Loucy (cell line): ENCODE data around the gene MCF2L2.

Experiments
- H2AFZ ChIP-seq: fragments of 200-600 bp; sonication (generic); 2 replicates; pipeline ENCODE4 v1.6.0; 2016; ENCODE audit warnings: antibody characterized with exemption, mild to moderate bottlenecking, low read length, moderate library complexity
- H3F3A ChIP-seq: fragments of 200-600 bp; 2 replicates; pipeline ENCODE4 v1.6.0; 2016; ENCODE audit warnings: antibody characterized with exemption, low read depth, mild to moderate bottlenecking
- H3K27me3 ChIP-seq: fragments of 200-600 bp; sonication (generic); 2 replicates; pipeline ENCODE4 v1.6.1; 2014; ENCODE audit warnings: low read length, mild to moderate bottlenecking; ENCODE audit not compliant: insufficient read depth, poor library complexity, severe bottlenecking
- H3K36me3 ChIP-seq: fragments of 200-600 bp; sonication (generic); 2 replicates; pipeline ENCODE4 v1.6.1; 2016; ENCODE audit warnings: low read length; ENCODE audit not compliant: insufficient read depth
- H3K4me1 ChIP-seq: fragments of 200-600 bp; sonication (generic); 2 replicates; pipeline ENCODE4 v1.5.1; 2014; ENCODE audit warnings: low read length, mild to moderate bottlenecking; ENCODE audit not compliant: insufficient read depth, poor library complexity, severe bottlenecking
- H3K4me2 ChIP-seq: fragments of 200-600 bp; sonication (generic); 2 replicates; pipeline ENCODE4 v1.6.0; 2014; ENCODE audit warnings: antibody characterized with exemption, low read length, low read depth, mild to moderate bottlenecking; ENCODE audit not compliant: poor library complexity, severe bottlenecking
- H3K4me3 ChIP-seq: fragments of 200-600 bp; sonication (generic); 2 replicates; pipeline ENCODE4 v1.5.1; 2014; ENCODE audit warnings: low read length, mild to moderate bottlenecking, mixed read lengths; ENCODE audit not compliant: poor library complexity, severe bottlenecking
- H3K79me2 ChIP-seq: fragments of 200-600 bp; sonication (generic); 2 replicates; pipeline ENCODE4 v1.6.1; 2014; ENCODE audit warnings: low read length; ENCODE audit not compliant: insufficient read depth
- H3K9ac ChIP-seq: fragments of 200-600 bp; sonication (generic); 2 replicates; pipeline ENCODE4 v1.6.0; 2014; ENCODE audit warnings: mild to moderate bottlenecking, low read depth, low read length, moderate library complexity; ENCODE audit not compliant: poor library complexity, severe bottlenecking
- H3K9me2 ChIP-seq: fragments of 200-600 bp; sonication (generic); replicated peaks from 2 replicates; pipeline ENCODE4 v1.6.1; 2016; ENCODE audit warnings: low read depth, low read length, mixed read lengths
- H3K9me3 ChIP-seq: fragments of 200-600 bp; sonication (generic); 2 replicates; pipeline ENCODE4 v1.6.1; 2014; ENCODE audit warnings: mild to moderate bottlenecking, antibody characterized with exemption, low read length, low read depth; ENCODE audit not compliant: insufficient read depth
- H4K20me1 ChIP-seq: fragments of 200-600 bp; sonication (generic); 2 replicates; pipeline ENCODE4 v1.6.0; 2014; ENCODE audit warnings: antibody characterized with exemption, low read length, mild to moderate bottlenecking; ENCODE audit not compliant: insufficient read depth, poor library complexity, severe bottlenecking
- EZH2phosphoT487 ChIP-seq: fragments of 200-600 bp; IDR thresholded peaks from 2 replicates; pipeline ENCODE4 v1.6.1; 2018; ENCODE audit warnings: antibody characterized with exemption, mild to moderate bottlenecking, moderate library complexity, borderline replicate concordance
- TF ChIP-seq, protein P1 (sequence below): fragments of 200-600 bp; sonication (generic); conservative IDR thresholded peaks from 2 replicates; pipeline ENCODE4 v1.5.1; 2014; ENCODE audit warnings: mild to moderate bottlenecking, antibody characterized with exemption, low read length

The MCF2L2 gene

DNA sequence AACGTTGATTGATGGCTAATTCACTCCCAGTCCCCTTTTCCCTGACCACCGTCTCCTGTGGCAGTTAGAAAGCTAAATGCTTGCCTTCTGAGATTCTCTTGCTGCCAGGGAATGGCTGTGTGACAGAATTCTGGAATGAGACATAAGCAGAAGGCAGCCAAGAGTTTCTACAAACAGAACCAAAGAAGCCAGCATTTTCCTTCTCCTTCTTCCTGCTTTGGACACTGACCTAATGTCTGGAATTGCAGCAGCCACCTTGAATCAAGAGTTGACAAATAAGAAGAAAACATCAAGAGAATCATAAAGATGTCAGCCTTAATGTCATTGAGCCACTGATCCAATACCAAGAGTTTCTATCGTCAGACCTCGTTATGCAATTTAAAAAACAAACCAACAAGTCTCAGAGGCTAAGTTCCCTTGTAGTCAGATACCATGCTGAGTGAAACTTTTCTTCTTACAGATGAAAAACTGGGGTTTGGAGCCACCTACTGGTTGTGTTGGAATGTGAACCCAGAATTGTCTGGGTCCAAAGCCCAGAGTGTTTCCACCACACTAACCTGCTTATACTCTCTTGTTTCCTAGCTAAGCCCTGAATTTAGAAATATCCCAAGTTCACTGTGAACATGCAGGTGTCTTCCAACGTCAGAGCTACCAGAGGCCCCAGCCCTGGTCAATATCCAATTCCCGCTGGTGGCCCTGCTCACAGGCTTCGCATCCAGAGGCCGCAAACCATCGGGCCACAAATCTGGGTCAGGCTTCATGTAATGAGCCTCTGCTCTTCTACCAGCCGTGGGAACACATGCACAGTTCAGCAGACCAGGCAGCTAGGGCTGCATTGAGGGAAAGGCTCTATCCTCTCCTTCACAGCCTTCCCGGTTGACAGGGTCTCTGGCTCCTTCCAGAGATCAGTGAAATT is 42.5 kb downstream of the MCF2L2 start:
- H3K9ac ChIP-seq: no peak overlapping the region
- no peaks in the 10 kb centered on the region for H4K20me1 ChIP-seq
- no peak for TF ChIP-seq EZH2phosphoT487
- TF ChIP-seq, protein P1, sequence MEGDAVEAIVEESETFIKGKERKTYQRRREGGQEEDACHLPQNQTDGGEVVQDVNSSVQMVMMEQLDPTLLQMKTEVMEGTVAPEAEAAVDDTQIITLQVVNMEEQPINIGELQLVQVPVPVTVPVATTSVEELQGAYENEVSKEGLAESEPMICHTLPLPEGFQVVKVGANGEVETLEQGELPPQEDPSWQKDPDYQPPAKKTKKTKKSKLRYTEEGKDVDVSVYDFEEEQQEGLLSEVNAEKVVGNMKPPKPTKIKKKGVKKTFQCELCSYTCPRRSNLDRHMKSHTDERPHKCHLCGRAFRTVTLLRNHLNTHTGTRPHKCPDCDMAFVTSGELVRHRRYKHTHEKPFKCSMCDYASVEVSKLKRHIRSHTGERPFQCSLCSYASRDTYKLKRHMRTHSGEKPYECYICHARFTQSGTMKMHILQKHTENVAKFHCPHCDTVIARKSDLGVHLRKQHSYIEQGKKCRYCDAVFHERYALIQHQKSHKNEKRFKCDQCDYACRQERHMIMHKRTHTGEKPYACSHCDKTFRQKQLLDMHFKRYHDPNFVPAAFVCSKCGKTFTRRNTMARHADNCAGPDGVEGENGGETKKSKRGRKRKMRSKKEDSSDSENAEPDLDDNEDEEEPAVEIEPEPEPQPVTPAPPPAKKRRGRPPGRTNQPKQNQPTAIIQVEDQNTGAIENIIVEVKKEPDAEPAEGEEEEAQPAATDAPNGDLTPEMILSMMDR: peak; percentile 81
- H2AFZ ChIP-seq: no peak overlapping the region
- no peaks in the 10 kb centered on the region for H3K79me2 ChIP-seq
- H3K36me3 ChIP-seq: no peaks in the 10 kb centered on the region
- H3K9me3 ChIP-seq: no peaks in the 10 kb centered on the region
- H3F3A ChIP-seq: no peaks in the 10 kb centered on the region
- H3K9me2 ChIP-seq: no peaks in the 10 kb centered on the region
- peaks cover 12% of the 10 kb centered on the region for H3K4me1 ChIP-seq
- no peaks in the 10 kb centered on the region for H3K27me3 ChIP-seq
- H3K4me3 ChIP-seq: no peak overlapping the region
- no peak overlapping the region for H3K4me2 ChIP-seq

DNA sequence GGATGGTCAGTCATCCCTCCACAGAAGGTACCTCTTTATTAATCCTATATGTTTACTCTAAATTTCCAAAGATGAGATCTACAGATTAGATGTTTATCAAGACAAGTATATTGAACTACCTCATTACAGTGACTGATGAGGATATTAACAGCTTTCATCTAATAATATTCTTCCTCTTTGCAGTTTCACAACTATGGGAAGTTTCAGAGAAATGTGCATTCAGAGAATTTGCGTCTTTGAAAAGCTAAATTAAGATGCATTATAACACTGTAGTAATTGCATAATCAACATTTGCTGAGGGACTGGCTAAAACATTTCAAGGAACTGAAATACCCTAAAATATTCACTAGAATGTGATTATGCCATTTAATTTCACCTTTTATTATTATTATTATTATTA is 46.7 kb downstream of the MCF2L2 start:
- Histone ChIP-seq H3K9ac (no peak overlapping the region), H3F3A (no peaks in the 10 kb centered on the region), H3K9me2 (no peaks in the 10 kb centered on the region), H3K9me3 (no peaks in the 10 kb centered on the region), H3K4me2 (no peak overlapping the region), H3K36me3 (no peaks in the 10 kb centered on the region), H2AFZ (no peak overlapping the region), H3K4me3 (no peak overlapping the region), H3K4me1 (no peaks in the 10 kb centered on the region), H3K27me3 (no peaks in the 10 kb centered on the region), H4K20me1 (no peaks in the 10 kb centered on the region), H3K79me2 (no peaks in the 10 kb centered on the region)
- TF ChIP-seq, protein P1: no peak
- TF ChIP-seq EZH2phosphoT487: no peak

DNA sequence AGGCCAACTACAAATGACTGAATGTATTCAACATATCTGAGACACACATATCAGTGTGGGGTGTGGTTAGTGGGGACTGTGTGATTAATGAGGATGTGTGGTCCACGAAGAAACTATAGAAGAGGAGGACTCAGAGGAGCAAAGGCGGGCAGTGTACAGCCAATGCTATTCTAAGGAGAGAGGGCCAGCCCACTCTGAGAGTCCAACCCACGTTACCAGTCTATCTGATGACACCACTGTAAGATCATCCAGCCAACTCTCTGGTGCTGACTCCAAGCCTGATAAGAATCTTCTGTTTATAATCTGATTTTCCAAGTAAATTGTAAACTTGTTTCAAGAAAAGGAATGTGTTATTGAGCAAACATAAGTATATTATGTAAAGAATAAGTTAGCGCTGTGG is 47.2 kb downstream of the MCF2L2 start:
- Histone ChIP-seq H3K79me2 (no peaks in the 10 kb centered on the region), H3K4me3 (no peak overlapping the region), H3K4me2 (no peak overlapping the region), H3K9me3 (no peaks in the 10 kb centered on the region), H2AFZ (no peak overlapping the region), H3K9ac (no peak overlapping the region), H4K20me1 (no peaks in the 10 kb centered on the region), H3K36me3 (no peaks in the 10 kb centered on the region), H3K27me3 (no peaks in the 10 kb centered on the region), H3K9me2 (no peaks in the 10 kb centered on the region), H3F3A (no peaks in the 10 kb centered on the region), H3K4me1 (no peaks in the 10 kb centered on the region)
- TF ChIP-seq EZH2phosphoT487: no peak
